Femur (tissue), 1 donor: ENCODE measurements around the gene RNF166.
"Not testable (repeated sequence)": the region's sequence is repeated elsewhere in the genome, so short reads cannot be mapped to it uniquely, and the experiment has no call there.

ENCODE experiments used
- DNase-seq: peaks from one replicate; pipeline ENCODE4 v3.0.0-alpha.2; 2017

Gene RNF166

GRCh38 chr16:88669980-88670379 is 36.2 kb downstream of the RNF166 start:
- no peak for DNase-seq

GRCh38 chr16:88669493-88669892 is 36.7 kb downstream of the RNF166 start:
- DNase-seq, result not testable (repeated sequence)

GRCh38 chr16:88667461-88667860 is 38.7 kb downstream of the RNF166 start:
- DNase-seq, result no peak

DNA sequence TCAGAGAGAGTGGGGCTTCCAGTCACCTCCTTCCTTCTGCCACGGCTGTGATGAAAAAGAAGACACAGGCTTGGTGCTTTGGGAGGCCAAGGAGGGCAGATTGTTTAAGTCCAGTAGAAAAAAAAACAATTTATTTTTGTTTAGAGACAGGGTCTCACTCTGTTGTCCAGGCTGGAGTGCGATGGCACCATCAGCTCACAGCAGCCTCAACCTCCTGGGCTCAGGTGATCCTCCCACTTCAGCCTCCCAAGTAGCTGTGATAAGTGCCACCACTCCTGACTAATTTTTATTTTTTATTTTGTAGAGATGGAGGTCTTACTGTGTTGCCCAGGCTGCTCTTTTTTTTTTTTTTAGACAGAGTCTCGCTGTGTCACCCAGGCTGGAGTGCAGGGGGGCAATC is 40.6 kb downstream of the RNF166 start:
- no peak for DNase-seq

DNA sequence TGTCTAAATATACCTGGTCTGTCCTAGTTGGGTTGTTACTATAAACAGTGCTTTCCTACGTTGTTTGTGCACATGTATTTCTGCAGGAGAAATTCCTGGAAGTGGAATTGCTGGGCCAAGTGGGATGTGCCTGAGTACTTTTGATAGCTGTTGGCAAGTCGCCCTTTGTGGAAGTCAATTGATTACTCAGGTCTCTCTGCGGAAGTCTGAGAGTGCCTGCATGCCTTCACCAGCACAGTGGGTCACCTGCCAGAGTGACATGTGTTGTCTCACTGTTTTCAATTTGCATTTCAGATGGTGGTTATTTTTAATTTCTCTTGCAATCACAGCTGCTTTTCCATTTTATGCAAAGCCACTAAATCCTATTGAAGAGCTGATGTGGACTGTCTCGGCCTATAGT is 41.1 kb downstream of the RNF166 start:
- no peak for DNase-seq

GRCh38 chr16:88662843-88663606 is 43.2 kb downstream of the RNF166 start, which contains the start of gene MVD:
MVD (minus strand) TSS chr16:88663091; CDS start chr16:88663080, 11 bp downstream.
- peak; percentile 99 for DNase-seq

- no peak for DNase-seq
Measured at GRCh38 chr16:88662222-88662842, 43.9 kb downstream of the RNF166 start.

- DNase-seq, result no peak
Measured at GRCh38 chr16:88661468-88661867, 44.7 kb downstream of the RNF166 start.

DNA sequence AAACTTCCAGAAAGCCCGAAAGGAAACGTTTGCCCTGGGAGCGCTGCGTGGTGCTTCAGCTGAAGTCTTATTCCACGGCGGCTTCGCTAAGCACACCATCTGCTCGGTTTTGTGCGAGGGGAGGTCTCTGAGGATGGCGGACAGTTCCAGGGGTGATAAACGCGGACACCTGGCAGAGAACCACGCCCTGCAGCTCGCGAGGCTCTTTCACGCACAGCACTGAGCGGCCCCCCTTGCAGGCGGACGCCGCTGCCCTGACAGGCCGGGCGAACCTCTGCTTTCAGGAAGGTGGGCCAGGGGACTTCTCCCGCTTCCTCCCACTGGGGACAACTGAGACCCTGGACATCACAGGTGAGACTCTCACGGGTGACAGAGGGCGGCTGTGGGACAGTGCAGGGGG is 47.0 kb downstream of the RNF166 start:
- no peak for DNase-seq

GRCh38 chr16:88658714-88659113 is 47.5 kb downstream of the RNF166 start:
- DNase-seq, result no peak

GRCh38 chr16:88657371-88657770 is 48.8 kb downstream of the RNF166 start:
- DNase-seq, result no peak

DNA sequence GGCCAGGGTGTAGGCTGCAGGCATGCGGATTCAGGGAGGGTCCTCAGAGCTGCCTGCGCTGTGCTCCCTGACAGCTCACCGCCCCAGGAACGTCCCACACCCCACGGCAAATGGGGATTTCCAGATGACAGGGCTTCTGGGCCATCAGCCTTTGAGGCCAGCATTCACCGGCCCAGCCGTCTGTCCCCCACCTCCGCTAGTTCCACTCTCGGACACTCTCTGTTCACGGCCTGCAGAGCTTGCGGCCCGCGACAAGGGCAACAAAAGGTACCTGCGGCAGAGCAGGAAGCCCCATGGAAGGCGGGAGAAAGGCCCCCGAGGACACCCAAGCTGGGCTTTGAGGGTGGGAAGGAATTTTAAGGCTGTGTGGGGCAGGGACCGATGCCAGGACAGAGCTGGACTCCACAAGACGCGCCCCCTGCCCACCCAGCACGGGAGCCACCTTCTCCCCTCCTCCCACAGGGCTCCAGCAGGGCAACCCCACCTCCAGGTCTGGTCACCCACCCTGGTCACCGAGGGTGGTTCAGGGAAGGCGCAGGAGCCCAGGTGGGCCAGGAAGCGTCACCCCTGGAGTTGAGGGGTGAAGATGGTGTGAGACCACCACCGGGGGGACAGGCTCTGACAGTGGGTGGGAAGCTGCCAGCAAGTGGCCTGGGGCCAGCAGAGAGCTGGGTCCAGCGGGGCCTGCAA is 49.8 kb downstream of the RNF166 start:
- DNase-seq, result no peak

GRCh38 chr16:88655733-88656281 is 50.4 kb downstream of the RNF166 start:
- DNase-seq, result no peak

GRCh38 chr16:88655053-88655732 is 51.0 kb downstream of the RNF166 start:
- DNase-seq, result no peak

- DNase-seq, result no peak
Measured at GRCh38 chr16:88654363-88655052, 51.7 kb downstream of the RNF166 start.

- DNase-seq, result no peak
Measured at GRCh38 chr16:88653596-88654362, 52.4 kb downstream of the RNF166 start.

- no peak for DNase-seq
Measured at GRCh38 chr16:88653101-88653500, 53.1 kb downstream of the RNF166 start.

DNA sequence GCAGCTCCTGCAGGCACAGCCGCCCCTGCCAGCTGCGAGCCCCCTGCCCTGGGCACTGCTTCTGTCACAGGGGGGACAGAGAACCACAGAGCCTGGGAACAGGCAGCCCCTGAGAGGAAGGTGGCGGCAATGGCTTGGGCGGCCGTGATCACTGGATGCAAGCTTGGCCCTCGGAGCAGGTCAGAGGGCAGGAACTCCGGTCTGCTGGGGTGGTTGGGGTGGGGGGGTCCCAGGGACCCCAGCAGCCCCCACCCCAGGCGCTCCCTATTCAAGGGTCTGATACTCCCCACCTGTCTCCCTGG is 53.5 kb downstream of the RNF166 start:
- DNase-seq, result no peak

DNA sequence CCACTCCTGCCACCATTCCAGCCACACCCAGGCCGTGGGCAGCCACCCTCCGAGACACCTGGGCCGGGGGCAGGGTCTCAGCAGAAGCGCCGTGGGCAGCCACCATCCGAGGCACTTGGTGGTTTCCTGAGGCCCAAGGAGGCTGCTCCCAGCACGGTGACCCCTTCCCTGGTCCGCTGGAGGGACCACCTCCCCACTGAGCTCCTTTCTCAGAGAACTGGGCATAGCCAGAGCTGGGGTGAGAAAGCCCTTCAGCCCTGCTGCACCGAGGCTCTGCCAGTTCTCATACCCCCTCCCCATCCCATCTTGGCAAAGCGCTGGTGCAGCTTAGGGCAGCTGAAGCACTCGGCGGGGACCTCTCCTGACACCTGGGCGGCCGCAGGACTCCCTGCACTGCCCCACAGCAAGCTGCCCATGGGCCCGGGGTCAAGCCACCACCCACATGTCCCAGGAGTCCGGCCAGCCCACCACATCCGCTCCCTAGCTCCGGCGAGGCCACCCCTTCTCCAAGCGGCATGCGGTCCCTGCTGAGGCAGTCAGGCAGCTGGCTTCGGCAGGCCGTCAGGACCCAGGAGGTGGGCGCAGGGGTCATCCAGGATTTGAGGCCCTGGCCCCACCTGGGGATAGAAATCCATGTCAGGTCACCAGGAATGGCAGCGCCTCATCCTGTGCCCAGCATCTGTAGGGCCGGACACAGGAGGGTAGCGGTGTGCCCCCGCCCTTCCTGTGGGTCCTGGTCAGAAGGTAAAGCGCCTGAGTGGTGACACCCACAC is 54.0 kb downstream of the RNF166 start:
- DNase-seq, result no peak

DNA sequence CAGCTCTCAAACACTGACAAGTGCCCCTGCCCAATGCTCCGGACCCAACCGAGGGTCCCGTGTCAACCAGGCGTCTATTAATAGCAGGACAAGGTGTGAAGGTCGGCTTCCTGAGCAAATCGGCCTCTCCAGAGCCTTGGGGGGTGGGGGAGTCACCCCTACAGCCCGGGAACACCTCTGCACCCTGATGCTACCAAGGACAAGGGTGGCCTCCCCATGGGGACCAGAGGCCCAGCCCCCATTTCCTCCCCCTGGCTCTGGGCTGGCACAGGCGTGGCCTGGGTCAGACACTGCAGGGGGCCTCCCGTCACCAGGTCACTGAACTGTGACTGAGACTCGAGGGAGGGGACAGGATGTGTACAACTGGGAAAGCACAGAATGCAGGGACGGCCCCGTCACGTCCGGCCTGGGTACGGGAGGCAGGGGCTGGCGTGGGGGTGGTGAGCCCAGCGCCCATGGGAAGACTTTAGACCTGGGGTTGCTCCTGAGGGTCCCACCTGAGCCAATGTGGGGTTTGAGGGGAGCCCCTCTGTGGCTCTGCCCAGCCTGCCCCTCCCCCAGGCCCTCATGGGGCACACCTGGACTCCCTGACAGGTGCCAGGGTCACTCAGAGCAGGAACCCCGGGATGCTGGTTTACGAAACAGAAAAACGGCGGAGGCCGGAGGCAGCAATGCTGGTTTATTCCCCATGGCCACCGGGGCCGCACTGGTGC is 54.8 kb downstream of the RNF166 start:
- peak; percentile 75 for DNase-seq
